Measurements from ENCODE around the gene SLC25A34. TPM values are rescaled to one million over a fixed set of nuclear protein-coding genes. Genes with fewer than 3 reads are reported as not detected.

The SLC25A34 gene
- total and polyA plus RNA-seq, 2 of the 13 experiments (the other 11 are each of a cell fraction or from before 2014, with no cell fraction given) = 0.13 to 0.18 TPM

GRCh38 chr1:15736892-15737261 is 819 bp downstream of the SLC25A34 start (continued):
- TF ChIP-seq ZBED4 (CRISPR knock-in tag; IDR thresholded peaks at IDR 0.05; ENCODE audit: borderline replicate concordance) (no peak), FOXC1 (CRISPR knock-in tag; IDR thresholded peaks at IDR 0.05; ENCODE audit: borderline replicate concordance) (no peak)

DNA sequence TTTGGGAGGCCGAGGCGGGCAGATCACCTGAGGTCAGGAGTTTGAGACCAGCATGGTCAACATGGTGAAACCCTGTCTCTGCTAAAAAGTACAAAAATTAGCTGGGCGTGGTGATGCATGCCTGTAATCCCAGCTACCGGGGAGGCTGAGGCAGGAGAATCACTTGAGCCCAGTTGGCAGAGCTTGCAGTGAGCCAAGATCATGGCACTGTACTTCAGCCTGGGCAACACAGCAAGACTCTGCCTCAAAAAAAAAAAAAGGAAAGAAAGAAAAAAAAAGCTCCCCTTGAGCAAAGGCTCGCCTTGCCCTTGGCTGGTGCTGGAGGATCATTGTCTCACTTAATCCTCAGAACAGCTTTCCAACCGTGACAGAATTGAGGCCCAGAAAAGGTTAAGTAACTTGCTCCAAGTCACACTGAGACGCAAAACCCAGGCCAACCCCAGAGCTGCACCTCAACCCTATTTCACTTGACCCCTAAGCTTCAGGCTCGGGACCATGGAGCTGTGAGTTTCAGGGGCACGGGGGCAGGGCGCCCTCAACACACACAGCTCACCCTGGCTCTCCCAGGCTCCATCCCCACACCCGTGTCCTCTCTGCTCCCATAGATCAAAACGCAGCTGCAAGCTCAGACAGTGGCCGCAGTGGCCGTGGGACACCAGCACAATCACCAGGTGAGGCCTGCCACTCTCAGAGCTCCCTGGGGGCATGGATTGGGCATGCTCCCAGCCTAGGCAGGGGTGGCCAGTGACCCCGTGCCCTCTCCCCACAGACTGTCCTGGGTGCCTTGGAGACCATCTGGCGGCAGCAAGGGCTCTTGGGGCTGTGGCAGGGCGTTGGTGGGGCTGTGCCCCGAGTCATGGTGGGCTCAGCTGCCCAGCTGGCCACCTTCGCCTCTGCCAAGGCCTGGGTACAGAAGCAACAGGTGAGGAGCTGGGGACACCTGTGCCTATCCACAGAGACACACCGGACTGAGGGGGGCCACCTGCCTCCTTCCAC is 1.6 kb downstream of the SLC25A34 start:
- no peaks in the 10 kb centered on the region for H4K20me1 ChIP-seq (ENCODE audit: insufficient read depth, low read length)
- peaks cover 73% of the 10 kb centered on the region for H3K4me1 ChIP-seq (ENCODE audit: insufficient read depth, low read length)
- 46% methylated on average over 9 of the region's 20 CpGs for WGBS (ENCODE audit: low lambda C conversion rate)
- POLR2A ChIA-PET = interaction anchor here (0.9 to 1.8 kb wide), 3 partner anchors 20 to 211 kb away, joined by 3 to 6 read pairs (median 3); partner anchors contain the start of gene DNAJC16
- intact Hi-C loops (cut with micrococcal nuclease; ENCODE audit: unreplicated experiment) = loop anchor here (5.0 kb wide), 1 partner anchor 140 kb away; no protein-coding TSS in a partner anchor
- ATAC-seq (no peak), DNase-seq (ENCODE audit: low spot score) (no peak), FAIRE-seq (no peak)
- H3K27ac ChIP-seq (ENCODE audit: extremely low read length, insufficient read depth, low read length) = no peak overlapping the region
- no peak overlapping the region for H3K9ac ChIP-seq (ENCODE audit: insufficient read depth, low read depth, low read length)
- no TSS peak for BruUV-seq (replicated peaks)
- no peaks in the 10 kb centered on the region for H3K9me3 ChIP-seq (ENCODE audit: low read length)
- H3K79me2 ChIP-seq (ENCODE audit: insufficient read depth, low read length) = no peaks in the 10 kb centered on the region
- no peak overlapping the region for H2AFZ ChIP-seq (ENCODE audit: low read length)
- peaks cover 0 to 2% of the 10 kb centered on the region in 2 experiments; a peak in 3 of 5 replicates for H3K36me3 ChIP-seq (replicated peaks in 1 of 2; ENCODE audit: control insufficient read depth in 1 of 2, insufficient read depth in 2 of 2, low read length in 2 of 2)
- TF ChIP-seq ZNF121 (CRISPR knock-in tag; IDR thresholded peaks at IDR 0.05) (peak; percentile 86), HNRNPL (IDR thresholded peaks at IDR 0.05; ENCODE audit: low read depth, low read length) (0 out of 2 replicates have a peak, but pooled peaks have one; percentile 62)
- TF ChIP-seq, protein P1, sequence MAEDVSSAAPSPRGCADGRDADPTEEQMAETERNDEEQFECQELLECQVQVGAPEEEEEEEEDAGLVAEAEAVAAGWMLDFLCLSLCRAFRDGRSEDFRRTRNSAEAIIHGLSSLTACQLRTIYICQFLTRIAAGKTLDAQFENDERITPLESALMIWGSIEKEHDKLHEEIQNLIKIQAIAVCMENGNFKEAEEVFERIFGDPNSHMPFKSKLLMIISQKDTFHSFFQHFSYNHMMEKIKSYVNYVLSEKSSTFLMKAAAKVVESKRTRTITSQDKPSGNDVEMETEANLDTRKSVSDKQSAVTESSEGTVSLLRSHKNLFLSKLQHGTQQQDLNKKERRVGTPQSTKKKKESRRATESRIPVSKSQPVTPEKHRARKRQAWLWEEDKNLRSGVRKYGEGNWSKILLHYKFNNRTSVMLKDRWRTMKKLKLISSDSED (CRISPR knock-in tag; IDR thresholded peaks at IDR 0.05) = no peak
- CTCF ChIA-PET (ENCODE audit: low intra/inter-chr PET ratio, low total read pairs) = no interaction called here
- no peaks in the 10 kb centered on the region for H3K27me3 ChIP-seq (ENCODE audit: control insufficient read depth in 1 of 2, insufficient read depth in 2 of 2, low read length in 2 of 2)
- in situ Hi-C loops (cut with HindIII; ENCODE audit: extremely low pct_ligation_motif_present, low pct_unique_long_range_greater_than_20kb) = no loop called here
- no peak overlapping the region for H3K4me3 ChIP-seq (replicated peaks in 1 of 3; ENCODE audit: insufficient read depth in 1 of 3, low read depth in 2 of 3, low read length in 3 of 3)
- H3K4me2 ChIP-seq (ENCODE audit: low read depth, low read length) = peak overlapping the region; percentile 73; the same call in 1 of the 2 replicates
